GM21390 (cell line): ENCODE results near the gene ADAMTS7.
"Not testable (repeated sequence)": the region's sequence is repeated elsewhere in the genome, so short reads cannot be mapped to it uniquely, and the experiment has no call there.

Experiments
- ATAC-seq: cut with Tn5 transposase; IDR thresholded peaks from one replicate; pipeline ENCODE4 v1.9.1; 2021; ENCODE audit not compliant: unreplicated experiment

The ADAMTS7 gene

DNA sequence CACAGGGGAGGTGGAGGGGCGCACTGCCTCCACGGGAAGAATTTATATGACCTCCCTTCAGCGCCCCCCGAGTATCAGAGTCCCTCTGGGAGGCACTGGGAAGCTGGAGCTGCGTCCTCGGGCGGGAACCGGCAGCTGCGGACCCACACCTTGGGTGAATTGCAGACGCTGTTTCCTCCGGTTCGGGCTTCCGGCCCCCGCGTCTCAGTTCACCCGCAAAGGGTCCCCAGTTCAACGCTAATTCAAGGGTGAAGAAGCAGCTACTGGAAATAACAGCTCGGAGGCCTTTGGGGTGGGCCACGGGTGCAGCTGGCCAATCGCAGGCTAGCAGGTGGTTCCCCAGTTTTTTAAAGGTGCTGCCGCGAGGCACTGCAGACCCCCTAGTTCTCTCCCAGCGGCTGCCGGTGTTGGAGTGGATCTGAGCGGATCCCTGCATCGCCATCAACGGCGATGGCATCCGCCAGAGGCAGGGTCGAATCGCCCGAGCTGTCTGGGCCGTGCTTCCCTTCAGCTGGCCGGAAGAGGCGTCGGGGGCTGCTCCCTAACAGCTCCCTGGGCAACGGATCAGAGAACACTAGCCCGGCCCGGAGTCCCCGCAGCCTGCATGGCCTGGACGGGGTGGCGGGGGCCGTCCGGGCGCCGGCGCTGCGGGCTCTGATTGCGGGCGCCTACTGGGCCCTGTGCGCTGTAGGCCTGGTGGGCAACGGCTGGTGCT is 19.4 kb upstream of the ADAMTS7 start:
- no peak for ATAC-seq

DNA sequence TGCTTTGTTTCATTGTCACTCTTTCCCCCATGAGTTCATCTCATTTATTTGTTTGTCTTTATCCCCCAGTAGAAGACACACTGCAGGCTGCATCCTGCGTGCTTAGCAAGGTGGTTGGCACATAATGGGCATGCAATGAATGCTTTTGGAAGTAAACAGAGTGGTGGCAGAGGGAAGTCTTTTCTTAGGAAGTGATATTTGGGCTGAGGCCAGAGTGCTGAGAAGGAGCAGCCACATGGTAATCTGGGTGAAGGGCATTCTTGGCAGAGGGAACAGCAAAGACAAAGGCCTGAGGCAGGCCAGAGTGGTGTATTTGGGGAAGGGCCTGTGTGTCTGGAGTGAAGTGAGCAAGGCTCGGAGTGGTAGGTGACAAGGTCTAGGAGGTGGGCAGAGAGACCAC is 17.7 kb upstream of the ADAMTS7 start:
- ATAC-seq = no peak

DNA sequence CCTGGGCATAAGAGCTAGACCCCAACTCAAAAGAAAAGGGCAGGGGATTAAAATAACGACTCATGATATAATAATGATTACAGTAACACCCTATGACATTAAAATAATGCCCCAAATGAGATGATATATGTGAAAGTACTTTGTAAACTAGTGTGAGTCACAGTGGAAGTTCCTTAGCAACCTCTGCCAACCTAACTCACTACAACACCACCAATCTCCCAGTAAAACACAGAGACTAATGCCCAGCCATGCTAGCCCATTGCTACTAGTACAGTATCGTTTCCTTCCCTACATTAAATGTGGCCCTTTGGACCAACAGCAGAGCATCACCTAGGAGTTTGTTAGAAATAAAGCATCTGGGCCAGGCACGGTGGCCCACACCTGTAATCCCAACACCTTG is 11.2 kb upstream of the ADAMTS7 start:
- no peak for ATAC-seq

DNA sequence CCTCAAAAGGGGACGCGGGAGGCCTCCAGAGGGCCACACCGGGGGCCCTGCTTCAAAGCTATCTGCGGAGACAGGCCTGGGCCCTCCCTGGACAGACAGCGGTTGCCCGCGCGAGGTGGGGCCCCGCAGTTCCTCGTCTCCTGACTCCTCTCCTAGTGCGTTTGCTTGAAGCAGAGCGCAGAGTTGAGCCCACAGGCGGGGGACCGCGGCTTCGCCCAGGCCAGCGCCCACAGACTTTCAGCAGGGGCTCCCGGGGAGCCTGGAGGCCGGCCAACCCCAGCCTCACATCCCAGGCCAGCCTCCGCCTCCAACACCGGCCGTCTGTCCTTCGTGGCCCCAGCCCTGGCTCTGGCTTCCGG is 540 bp upstream of the ADAMTS7 start:
- ATAC-seq = no peak

DNA sequence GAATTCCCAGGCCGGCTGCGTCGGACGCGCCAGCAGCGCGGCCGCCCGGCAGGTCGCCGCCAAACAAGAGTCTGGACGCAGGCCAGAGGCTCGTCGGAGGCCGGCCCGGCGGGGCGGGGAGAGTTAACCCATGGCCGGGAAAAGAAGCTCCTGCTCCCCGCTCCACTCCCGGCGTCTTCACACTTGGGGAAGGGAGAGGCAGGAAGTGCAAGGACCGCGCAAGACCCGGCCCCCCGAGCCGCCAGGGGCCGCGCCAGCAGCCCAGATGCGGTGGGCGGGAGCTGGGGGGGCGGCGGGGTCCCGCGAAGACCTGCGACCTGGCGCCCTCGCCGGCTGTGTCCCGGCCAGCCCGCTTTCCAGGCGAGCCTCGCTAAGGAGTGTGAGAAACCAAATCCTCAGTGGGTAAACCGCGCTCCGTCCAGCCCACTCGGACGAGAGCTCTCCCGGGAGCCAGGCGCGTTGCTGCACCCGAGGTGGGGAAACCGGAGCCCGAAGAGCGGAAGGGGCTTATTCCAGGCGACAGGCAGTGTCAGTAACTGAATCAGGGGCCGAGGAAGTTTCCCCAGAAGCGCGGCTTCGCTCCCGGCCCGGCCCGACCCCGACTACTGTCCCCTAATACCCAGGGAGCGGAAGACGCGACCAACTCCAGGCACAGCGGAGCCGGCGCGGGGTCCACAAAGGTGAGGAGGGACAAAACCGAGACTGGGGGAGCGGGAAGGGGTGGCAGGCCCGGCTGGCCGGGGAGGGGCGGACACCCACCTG is 721 bp downstream of the ADAMTS7 start:
- peak; percentile 16 for ATAC-seq

DNA sequence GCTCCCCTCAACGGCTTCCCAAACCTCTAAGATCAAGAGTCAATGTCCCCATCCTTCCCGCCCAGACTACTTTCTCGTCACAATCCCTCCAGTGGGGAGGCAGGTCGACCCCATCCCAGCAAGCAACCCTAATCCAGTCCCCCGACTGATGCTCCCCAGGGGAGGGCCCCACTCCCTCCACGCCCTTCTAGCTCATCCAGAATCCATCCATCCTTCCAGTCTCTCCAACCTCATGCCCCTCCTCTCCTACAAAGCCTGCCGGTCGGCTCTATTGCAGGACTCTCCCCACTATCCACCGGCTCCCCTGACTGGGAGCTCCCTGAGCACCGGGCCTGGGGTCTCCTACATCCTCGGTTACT is 1.3 kb downstream of the ADAMTS7 start:
- no peak for ATAC-seq

DNA sequence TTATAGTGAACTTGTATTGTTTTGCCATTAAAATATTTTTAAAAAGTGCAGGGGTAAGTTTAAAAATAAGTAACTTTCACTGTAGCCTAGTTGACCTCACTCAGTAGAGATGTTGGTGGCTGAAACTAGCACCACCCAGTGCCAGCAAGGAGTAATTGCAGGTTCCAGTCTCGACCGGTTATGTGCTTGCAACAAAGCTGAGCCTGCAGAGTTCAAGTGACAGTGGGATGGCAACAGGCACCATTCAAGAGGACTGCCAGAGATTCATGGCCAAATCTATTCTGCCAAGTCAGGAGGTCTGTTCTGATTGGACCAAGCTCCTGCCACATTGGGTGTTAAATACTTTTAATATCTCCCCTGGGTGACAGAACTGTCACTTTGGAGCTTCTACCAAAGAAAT is 2.7 kb downstream of the ADAMTS7 start:
- no peak for ATAC-seq

DNA sequence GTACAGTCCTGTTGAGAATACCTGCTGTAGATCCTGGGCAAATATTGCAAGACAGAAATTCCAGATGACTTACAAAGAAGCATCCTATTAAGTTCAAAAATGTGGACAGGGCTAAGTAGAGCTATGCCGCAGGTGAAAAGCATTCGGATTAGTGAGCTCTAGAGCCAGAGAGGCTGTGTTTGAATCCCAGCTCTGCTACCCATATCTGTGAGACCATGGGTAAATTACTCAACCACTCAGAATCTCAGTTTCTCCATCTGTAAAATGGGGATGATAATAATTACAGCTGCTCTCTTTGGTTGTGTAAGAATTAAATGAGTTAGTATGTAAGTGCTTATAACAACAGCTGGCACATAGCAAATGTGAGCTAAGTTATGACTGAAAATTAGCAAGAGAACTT is 3.9 kb downstream of the ADAMTS7 start:
- ATAC-seq = no peak

DNA sequence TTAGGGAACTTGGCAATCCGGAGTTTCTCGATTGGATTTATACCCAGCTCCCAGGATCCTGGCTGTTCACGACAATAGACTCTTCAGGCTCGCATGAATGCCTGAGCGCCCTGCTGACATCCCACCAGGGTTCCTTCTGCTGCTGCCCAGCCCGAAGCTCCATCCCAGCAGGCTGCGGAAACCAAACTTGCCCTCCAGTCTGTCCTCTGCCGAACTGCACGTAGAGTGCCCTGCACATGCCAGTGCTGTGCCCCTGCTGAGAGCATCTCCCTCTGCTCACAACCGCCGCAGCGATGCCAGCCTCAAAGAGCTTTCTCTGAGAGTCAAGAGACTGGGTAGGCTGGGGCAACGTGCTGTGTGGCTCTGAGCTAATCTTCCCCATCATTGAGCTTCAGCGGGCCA is 6.9 kb downstream of the ADAMTS7 start:
- no peak for ATAC-seq

DNA sequence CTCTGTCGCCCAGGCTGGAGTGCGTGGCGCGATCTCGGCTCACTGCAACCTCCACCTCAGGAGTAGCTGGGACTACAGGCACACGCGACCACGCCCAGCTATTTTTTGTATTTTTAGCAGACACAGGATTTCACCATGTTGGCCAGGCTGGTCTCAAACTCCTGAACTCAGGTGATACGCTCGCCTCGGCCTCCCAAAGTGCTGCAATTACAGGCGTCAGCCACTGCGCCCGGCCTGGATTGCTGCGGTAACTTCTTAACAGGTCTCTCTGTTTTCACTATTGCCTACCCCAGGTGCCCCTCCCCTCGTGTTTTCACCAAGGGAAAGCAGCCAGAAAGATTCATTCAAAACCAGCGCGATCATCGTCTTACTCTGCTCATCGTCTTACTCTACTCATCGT is 10.5 kb downstream of the ADAMTS7 start:
- no peak for ATAC-seq

DNA sequence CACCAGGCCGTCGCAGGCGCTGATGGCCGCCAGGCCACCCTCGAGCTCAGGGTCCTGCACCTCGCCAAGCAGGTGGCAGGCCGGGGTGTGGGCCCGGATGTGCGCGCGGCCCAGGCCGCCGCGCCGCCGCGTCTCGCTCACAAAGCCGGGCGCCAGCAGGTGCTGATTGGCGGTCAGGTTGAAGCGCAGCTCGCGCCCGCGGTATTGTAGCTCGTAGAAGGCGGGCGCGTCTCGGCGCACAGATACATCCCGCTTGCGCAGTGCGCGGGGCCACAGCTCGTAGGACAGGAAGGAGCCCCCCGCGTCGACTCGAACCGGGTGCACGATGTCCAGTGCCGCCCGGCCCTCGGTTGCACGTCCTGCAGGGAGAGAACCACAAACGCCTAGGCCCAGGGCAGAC is 11.1 kb downstream of the ADAMTS7 start:
- ATAC-seq = no peak

DNA sequence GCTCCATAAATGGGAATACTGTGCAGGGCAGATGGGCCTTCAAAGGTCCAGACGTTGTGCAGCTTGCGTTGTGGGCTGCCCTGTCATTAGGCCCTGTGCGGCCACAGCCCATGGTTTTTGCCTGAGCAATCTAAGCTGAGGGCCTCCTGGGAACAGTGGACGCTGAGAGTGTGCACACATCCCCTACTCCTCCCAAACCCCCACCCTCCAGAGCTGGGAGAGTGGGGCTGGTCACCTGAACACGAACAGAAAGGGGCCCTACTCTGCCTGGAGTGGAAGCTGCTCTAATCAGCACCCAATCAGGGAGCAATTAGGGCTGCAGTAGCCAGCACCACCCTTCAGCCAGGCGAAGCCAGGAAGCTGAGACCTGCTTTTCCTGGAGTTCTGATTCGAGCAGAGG is 12.2 kb downstream of the ADAMTS7 start:
- ATAC-seq = not testable (repeated sequence)

DNA sequence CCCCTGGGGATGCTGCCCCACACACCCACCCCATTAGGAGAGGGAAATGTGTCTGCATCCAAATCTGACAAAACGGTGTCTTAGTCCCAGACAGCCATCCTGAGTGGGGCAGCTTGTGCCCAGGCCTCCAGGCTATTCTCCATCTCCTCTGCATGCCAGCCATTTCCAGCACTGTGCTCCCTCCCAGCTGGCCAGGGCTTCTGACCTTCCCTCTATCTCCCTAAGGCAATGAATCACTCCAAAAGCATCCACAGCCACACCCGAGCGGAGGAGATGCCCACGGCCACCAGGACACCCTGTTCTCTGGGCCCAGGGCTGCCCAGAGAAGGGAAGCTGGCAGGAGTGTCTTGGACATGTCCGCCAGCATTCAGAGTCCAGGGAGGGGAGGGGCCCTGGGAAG is 12.9 kb downstream of the ADAMTS7 start:
- ATAC-seq = not testable (repeated sequence)

DNA sequence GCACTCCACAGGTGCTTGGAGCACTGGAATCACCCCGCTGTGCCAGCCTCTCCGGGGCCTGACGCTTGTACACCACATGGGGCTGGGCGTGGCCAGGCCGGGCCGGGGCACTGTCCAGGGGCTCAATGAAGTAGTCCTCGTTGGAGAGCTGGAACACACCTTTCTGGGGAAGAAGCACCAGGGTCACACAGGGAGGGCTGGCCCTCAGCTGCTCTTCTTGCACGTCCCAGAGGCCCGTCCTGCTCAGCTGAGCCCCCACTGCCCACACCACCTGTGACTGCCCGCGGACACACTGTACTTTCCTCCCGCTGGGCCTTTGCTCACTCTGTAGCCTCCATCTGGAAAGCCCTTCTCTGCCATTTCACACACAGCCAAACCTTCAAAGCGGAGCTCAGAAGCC is 13.3 kb downstream of the ADAMTS7 start:
- no peak for ATAC-seq

DNA sequence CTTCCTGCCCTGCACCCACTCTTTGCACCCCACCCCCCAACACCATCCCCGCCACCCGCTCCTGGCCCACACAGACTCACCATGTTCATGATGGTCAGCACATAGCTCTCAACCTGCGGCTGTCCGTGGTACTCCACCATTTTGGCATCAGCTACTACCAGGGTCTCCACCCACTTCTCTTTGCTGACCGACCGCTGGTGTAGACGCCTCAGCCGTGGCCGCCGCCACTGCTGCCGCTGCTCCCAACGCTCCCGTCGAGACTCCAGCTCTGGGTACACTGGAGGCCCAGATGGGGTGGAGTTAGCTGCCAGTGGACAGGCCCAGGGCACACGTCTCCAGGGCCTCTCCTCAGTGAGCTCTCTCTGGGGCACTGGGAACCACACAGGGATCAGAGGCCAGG is 14.8 kb downstream of the ADAMTS7 start:
- no peak for ATAC-seq

DNA sequence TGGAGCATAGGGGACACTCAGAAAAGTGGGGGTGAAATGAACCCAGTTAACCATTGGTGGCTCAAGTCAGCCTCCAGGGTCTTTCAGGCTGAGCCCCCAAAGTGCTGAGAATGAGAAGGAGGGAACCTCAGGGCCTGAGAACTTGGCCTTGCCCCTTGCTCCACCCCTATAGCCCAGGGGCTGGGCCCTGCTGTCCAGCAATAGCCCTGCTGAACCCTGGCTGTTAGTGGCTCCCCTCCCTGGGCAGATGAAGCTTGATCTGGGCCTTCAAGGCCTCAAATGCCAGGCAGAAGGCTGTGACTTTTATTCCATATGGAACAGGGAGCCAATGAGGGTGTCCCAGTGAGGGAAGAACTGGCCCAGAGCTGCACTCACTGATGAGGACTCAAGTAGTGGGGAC is 16.2 kb downstream of the ADAMTS7 start:
- no peak for ATAC-seq

DNA sequence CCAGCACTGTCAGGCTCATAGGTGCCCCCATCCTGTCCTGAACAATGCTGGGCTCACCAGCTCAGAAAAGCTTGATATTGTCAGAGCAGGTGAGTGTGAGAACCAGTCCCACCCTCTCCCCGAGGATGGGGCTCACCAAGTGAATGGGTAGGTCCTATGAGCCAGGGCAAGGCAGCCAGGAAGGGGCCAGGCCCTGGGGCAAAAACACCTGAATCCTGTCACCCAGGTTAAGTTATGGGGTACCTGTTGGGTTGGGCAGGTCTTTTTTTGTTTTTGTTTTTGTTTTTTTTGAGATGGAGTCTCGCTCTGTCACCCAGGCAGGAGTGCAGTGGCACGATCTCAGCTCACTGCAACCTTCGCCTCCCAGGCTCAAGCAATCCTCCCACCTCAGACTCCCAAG is 16.8 kb downstream of the ADAMTS7 start:
- ATAC-seq = not testable (repeated sequence)

DNA sequence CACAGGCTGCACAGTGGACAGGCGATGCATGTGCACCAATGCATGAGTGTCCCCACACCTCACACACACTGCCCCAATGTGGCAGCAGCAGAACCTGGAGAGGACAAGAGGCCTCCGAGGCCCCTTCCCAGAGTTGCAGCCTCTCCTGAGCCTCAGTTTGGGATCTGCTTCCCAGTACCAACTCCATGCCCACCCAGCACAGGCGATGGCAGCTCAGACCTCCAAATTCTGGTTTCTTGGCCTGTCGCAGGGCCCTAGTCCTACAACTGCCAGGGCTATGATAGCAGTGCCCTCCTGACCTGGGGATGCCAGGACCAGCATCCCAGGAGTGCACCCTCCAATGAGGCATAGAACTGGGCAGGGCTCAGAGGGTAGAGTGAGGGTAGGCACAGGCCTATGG is 19.9 kb downstream of the ADAMTS7 start:
- no peak for ATAC-seq

DNA sequence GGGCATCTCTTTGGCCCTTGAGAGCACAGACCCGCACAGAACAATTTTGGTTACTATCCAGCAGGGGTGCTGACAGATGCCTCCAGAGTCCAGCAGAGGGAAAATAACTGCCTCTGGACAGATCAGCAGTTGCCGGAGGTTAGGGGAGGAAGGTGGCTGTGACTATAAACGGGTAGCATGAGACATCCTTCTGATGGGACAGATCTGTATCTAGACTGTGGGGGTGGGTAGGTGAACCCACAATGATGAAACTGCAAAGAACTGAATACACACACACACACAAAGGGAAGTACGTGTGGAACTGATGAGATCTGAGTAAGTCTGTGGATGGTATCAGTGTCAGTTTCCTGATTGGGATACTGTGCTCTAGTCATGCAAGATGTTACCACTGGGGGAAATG is 21.2 kb downstream of the ADAMTS7 start:
- no peak for ATAC-seq

DNA sequence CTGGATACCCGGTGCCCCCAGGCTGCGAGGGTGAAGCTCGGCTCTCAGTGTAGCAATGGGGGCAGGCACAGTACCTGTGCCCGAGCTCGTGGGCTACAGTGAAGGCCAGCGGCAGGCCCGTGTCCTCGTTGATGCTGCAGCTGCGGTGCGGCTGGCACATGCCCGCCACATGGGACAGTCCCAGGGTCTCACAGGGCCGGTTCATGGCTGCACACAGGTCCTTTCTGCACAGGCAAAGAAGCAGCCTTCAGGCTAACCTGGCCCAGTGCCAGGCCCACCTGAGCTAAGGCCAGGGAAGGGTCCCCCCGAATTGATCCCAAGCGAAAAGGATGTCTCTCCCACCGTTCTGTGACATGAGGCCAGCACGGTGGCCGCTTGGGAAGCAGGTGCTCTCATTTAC is 21.6 kb downstream of the ADAMTS7 start:
- ATAC-seq = no peak

DNA sequence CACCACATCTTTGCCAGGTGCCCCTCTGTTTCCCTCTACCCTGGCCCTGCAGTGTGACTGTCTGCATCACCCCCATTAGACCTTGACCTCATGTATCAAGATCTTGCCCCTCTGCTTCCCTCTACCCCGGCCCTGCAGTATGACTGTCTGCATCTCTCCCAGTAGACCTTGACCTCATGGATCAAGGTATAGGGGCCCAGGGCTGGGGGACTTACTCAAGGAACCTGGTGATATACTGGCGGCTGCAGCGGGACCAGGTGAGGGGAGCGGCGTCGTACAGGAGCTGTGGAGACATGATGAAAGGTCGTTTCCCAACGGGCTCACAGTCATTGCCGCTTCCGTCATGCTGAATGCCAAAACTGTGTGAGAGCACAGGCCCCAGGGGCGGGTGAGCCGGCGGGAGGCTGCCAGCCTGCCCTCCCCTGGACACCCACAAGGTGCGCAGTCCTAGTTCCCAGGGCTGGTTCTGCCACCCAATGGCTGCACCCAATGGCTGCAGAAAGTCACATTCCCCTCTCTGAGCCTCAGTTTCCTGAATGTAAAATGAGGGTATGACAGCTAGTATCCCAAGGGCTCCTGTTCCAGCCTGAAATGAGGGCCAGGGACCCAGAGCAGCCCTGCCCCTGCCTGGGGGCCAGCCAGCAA is 23.1 kb downstream of the ADAMTS7 start:
- no peak for ATAC-seq

DNA sequence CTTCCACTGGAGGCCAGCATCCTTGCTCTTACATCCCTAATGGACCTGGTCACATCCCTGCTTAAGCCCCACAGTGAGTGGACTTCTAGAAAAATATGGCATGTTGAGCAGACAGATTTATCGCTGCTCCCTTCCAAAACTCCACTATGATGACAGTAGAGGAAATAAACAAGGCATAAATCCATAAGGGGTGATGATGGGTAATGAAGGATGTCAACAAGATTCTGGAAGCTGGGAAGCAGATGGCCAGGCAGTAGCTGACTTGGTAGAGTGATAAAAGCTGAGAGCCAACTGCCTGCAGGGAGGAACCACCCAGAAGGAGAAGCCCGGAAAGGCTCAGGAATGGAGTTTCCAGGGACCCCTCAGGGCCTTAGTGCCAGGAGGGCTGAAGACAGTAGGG is 28.9 kb downstream of the ADAMTS7 start:
- not testable (repeated sequence) for ATAC-seq
